IMR-90 (cell line): ENCODE data around the gene GAPT. TPM values are rescaled to one million over a fixed set of nuclear protein-coding genes. Genes with fewer than 3 reads are reported as not detected.
A peak's percentile ranks its signal among the peaks of the same experiment; 100 is the strongest.

Experiments used
- ATAC-seq: fragments of 200-7000 bp; cut with Tn5 transposase; 2 replicates; pipeline ENCODE4 v1.9.1; 2020; ENCODE audit warnings: low read depth, mild to moderate bottlenecking, moderate library complexity
- BruUV-seq: library from RNA; stranded (reverse); fragments of 400-500 nt; replicated peaks from 2 replicates; lab custom pipeline; 2021; lab: Mats Ljungman, UMichigan
- CTCF ChIA-PET: fragments of 300-600 bp; formaldehyde crosslinking; extraction: SDS; loops from one replicate; lab custom pipeline; 2021; ENCODE audit warnings: antibody characterized with exemption; lab: Yijun Ruan, JAX
- POLR2A ChIA-PET: fragments of 300-600 bp; sonication (Branson Sonifier 250); formaldehyde crosslinking; loops from one replicate; lab custom pipeline; 2022; ENCODE audit warnings: antibody characterized with exemption; ENCODE audit not compliant: unreplicated experiment; lab: Charles Lee
- DNase-seq: peaks from one replicate; pipeline ENCODE4 v3.0.0; 2013
- H2AFZ ChIP-seq: replicated peaks from 2 replicates; pipeline ENCODE3; 2013; ENCODE audit warnings: low read length, mild to moderate bottlenecking; ENCODE audit not compliant: poor library complexity
- H2AK5ac ChIP-seq: 2 replicates; pipeline ENCODE4 v1.6.1; 2013; ENCODE audit warnings: low read depth, low read length, inconsistent platforms
- H2AK9ac ChIP-seq: replicated peaks from 2 replicates; pipeline ENCODE3; 2013; ENCODE audit warnings: mild to moderate bottlenecking, low read depth, low read length, moderate library complexity; ENCODE audit not compliant: poor library complexity
- H2BK120ac ChIP-seq: 2 replicates; pipeline ENCODE4 v1.6.1; 2013; ENCODE audit warnings: low read depth, low read length, inconsistent platforms
- H2BK15ac ChIP-seq: 3 replicates; pipeline ENCODE4 v1.6.1; 2013; ENCODE audit warnings: low read depth, low read length, inconsistent platforms
- H2BK20ac ChIP-seq: 2 replicates; pipeline ENCODE4 v1.6.1; 2013; ENCODE audit warnings: low read depth, mild to moderate bottlenecking, inconsistent platforms, low read length, moderate library complexity
- H2BK5ac ChIP-seq: 2 replicates; pipeline ENCODE4 v1.6.1; 2013; ENCODE audit warnings: mild to moderate bottlenecking, low read depth, low read length, inconsistent platforms; ENCODE audit not compliant: poor library complexity, severe bottlenecking
- H3K14ac ChIP-seq: replicated peaks from 2 replicates; pipeline ENCODE4 v1.6.1; 2013; ENCODE audit warnings: low read depth, low read length, inconsistent platforms
- H3K18ac ChIP-seq: 2 replicates; pipeline ENCODE4 v1.6.1; 2013; ENCODE audit warnings: low read depth, low read length, control low read depth
- H3K23ac ChIP-seq: 2 replicates; pipeline ENCODE4 v1.6.1; 2013; ENCODE audit warnings: low read depth, low read length, inconsistent platforms
- H3K27ac ChIP-seq: 2 replicates; pipeline ENCODE4 v1.5.1; 2013; ENCODE audit warnings: mild to moderate bottlenecking, control low read depth, low read length; ENCODE audit not compliant: insufficient read depth
- H3K27me3 ChIP-seq: 2 replicates; pipeline ENCODE4 v1.6.1; 2013; ENCODE audit warnings: low read length; ENCODE audit not compliant: control insufficient read depth, insufficient read depth
- H3K36me3 ChIP-seq: 2 replicates; pipeline ENCODE4 v1.6.1; 2013; ENCODE audit warnings: low read length, mixed read lengths; ENCODE audit not compliant: control insufficient read depth, insufficient read depth
- H3K4ac ChIP-seq: 2 replicates; pipeline ENCODE4 v1.6.1; 2013; ENCODE audit warnings: low read depth, low read length, inconsistent platforms
- H3K4me1 ChIP-seq: 2 replicates; pipeline ENCODE4 v1.6.1; 2013; ENCODE audit warnings: low read length, mixed read lengths; ENCODE audit not compliant: control insufficient read depth, insufficient read depth
- H3K4me2 ChIP-seq: 2 replicates; pipeline ENCODE4 v1.6.1; 2013; ENCODE audit warnings: low read depth, mild to moderate bottlenecking, control low read depth, low read length, moderate library complexity
- H3K4me3 ChIP-seq: 2 replicates; pipeline ENCODE4 v1.5.1; 2013; ENCODE audit warnings: low read depth, mild to moderate bottlenecking, control low read depth, low read length, moderate library complexity; ENCODE audit not compliant: insufficient read depth
- H3K56ac ChIP-seq: 2 replicates; pipeline ENCODE4 v1.6.1; 2013; ENCODE audit warnings: low read length, inconsistent platforms; ENCODE audit not compliant: insufficient read depth; ENCODE audit errors: extremely low read depth
- H3K79me1 ChIP-seq, 2 experiments: 2 replicates each; pipeline ENCODE4 v1.6.1; 2013; ENCODE audit warnings: low read length in 2 of 2, inconsistent platforms in 1 of 2, low read depth in 1 of 2
- H3K9ac ChIP-seq: 2 replicates; pipeline ENCODE4 v1.6.1; 2013; ENCODE audit warnings: low read depth, low read length, control low read depth
- H3K9me1 ChIP-seq: 2 replicates; pipeline ENCODE4 v1.6.1; 2013; ENCODE audit warnings: low read length, inconsistent platforms; ENCODE audit not compliant: insufficient read depth
- H3K9me3 ChIP-seq: 2 replicates; pipeline ENCODE4 v1.6.1; 2013; ENCODE audit warnings: low read length; ENCODE audit not compliant: control insufficient read depth, insufficient read depth
- H4K20me1 ChIP-seq: 2 replicates; pipeline ENCODE4 v1.6.1; 2013; ENCODE audit warnings: low read length, inconsistent platforms; ENCODE audit not compliant: insufficient read depth
- H4K5ac ChIP-seq: 2 replicates; pipeline ENCODE4 v1.6.1; 2013; ENCODE audit warnings: mild to moderate bottlenecking, low read depth, low read length, control low read depth
- H4K8ac ChIP-seq, 2 experiments: 2 replicates each; pipeline ENCODE4 v1.6.1; 2013; ENCODE audit warnings: low read depth in 2 of 2, low read length in 2 of 2, control low read depth in 1 of 2, inconsistent platforms in 1 of 2
- H4K91ac ChIP-seq: 2 replicates; pipeline ENCODE4 v1.6.1; 2013; ENCODE audit warnings: low read depth, low read length, inconsistent platforms; ENCODE audit not compliant: insufficient read depth
- BHLHE40 ChIP-seq: fragments of 150-350 bp; IDR thresholded peaks from 2 replicates; pipeline ENCODE4 v1.6.1; 2016; ENCODE audit warnings: mild to moderate bottlenecking, low read depth, low read length
- CHD1 ChIP-seq: IDR thresholded peaks from 2 replicates; pipeline ENCODE4 v1.6.1; 2012; ENCODE audit warnings: low read depth, low read length, improper control_type of control experiment
- CTCF ChIP-seq: conservative IDR thresholded peaks from 2 replicates; pipeline ENCODE4 v1.5.1; 2012; ENCODE audit warnings: mild to moderate bottlenecking, low read depth, low read length, improper control_type of control experiment
- ELK1 ChIP-seq: fragments of 150-350 bp; IDR thresholded peaks from 2 replicates; pipeline ENCODE4 v1.6.1; 2016; ENCODE audit warnings: low read depth, mild to moderate bottlenecking, low read length, moderate library complexity, borderline replicate concordance
- MAZ ChIP-seq: IDR thresholded peaks from 2 replicates; pipeline ENCODE4 v1.6.1; 2012; ENCODE audit warnings: low read depth, mild to moderate bottlenecking, low read length, improper control_type of control experiment, moderate library complexity, borderline replicate concordance
- NFE2L2 ChIP-seq: fragments of 150-350 bp; IDR thresholded peaks from 2 replicates; pipeline ENCODE4 v1.6.1; 2016; ENCODE audit warnings: low read depth, mild to moderate bottlenecking, low read length
- POLR2A ChIP-seq: IDR thresholded peaks from 2 replicates; pipeline ENCODE4 v1.6.1; 2012; ENCODE audit warnings: mild to moderate bottlenecking, low read depth, low read length
- RAD21 ChIP-seq: IDR thresholded peaks from 2 replicates; pipeline ENCODE4 v1.6.1; 2012; ENCODE audit warnings: low read length, improper control_type of control experiment
- RCOR1 ChIP-seq: IDR thresholded peaks from 2 replicates; pipeline ENCODE4 v1.6.1; 2012; ENCODE audit warnings: mild to moderate bottlenecking, low read length, improper control_type of control experiment; ENCODE audit not compliant: insufficient replicate concordance
- RFX5 ChIP-seq: IDR thresholded peaks from 2 replicates; pipeline ENCODE4 v1.8.0; 2012; ENCODE audit warnings: low read depth, mild to moderate bottlenecking, low read length, moderate library complexity
- USF2 ChIP-seq: fragments of 150-350 bp; IDR thresholded peaks from 2 replicates; pipeline ENCODE4 v1.6.1; 2017; ENCODE audit warnings: mild to moderate bottlenecking, antibody characterized with exemption, low read length, low read depth
- WGBS, 2 experiments: methylation state at CpG; one replicate each; pipeline versions ENCODE4 v1.1.5 to v1.1.7; 2013; ENCODE audit warnings: missing lambda C conversion rate in 2 of 2; ENCODE audit not compliant: insufficient read length in 1 of 2; ENCODE audit errors: extremely low coverage in 2 of 2; 5-methylcytosine and 5-hydroxymethylcytosine counted together
- dilution Hi-C: fragments of 300-500 bp; cut with HindIII; formaldehyde crosslinking; loops from one replicate; pipeline ENCODE4 v1.14.3; 2018; ENCODE audit warnings: low sequenced_read_pairs; ENCODE audit not compliant: unreplicated experiment
- in situ Hi-C: fragments of 300-500 bp; cut with MboI; formaldehyde crosslinking; loops from 3 replicates; pipeline ENCODE4 v1.14.3; 2019; ENCODE audit warnings: low sequenced_read_pairs, inconsistent platforms, mixed read lengths
- intact Hi-C: fragments of 100-400 bp; cut with micrococcal nuclease; formaldehyde crosslinking; loops from 2 replicates; pipeline ENCODE4 v1.10.0; 2022
- polyA plus RNA-seq, 3 experiments: library from polyadenylated mRNA; depleted of rRNA; stranded (reverse); fragments of >200 nt; gene quantifications; 2 replicates each; pipeline ENCODE4 v1.2.3, GENCODE V29; 2012; ENCODE audit warnings: low replicate concordance in 1 of 3
- total RNA-seq: library from RNA; depleted of rRNA; stranded (reverse); fragments of >200 nt; gene quantifications from 2 replicates; pipeline ENCODE4 v1.2.3, GENCODE V29; 2012

GAPT gene
- total and polyA plus RNA-seq, 2 of the 4 experiments (the other 2 are of a cell fraction): not detected

- ChIA-PET CTCF (interaction anchor here (0.6 kb wide), 1 partner anchor 127 kb away, joined by 3 read pairs; no protein-coding TSS in a partner anchor), POLR2A (no interaction called here)
- Histone ChIP-seq H3K9ac (no peak overlapping the region), H2BK20ac (no peak overlapping the region), H3K36me3 (no peaks in the 10 kb centered on the region), H2BK120ac (no peak overlapping the region), H3K27ac (no peak overlapping the region), H3K4ac (no peak overlapping the region), H3K18ac (no peak overlapping the region), H4K20me1 (no peaks in the 10 kb centered on the region), H2AK9ac (no peak overlapping the region), H3K4me2 (no peak overlapping the region), H3K4me1 (no peaks in the 10 kb centered on the region), H4K8ac (no peak overlapping the region), H3K27me3 (peaks cover 7% of the 10 kb centered on the region), H3K23ac (no peak overlapping the region), H4K5ac (no peak overlapping the region), H2BK15ac (no peak overlapping the region), H2AK5ac (no peak overlapping the region), H2AFZ (no peak overlapping the region), H3K9me1 (no peaks in the 10 kb centered on the region), H3K9me3 (no peaks in the 10 kb centered on the region), H4K91ac (no peak overlapping the region), H3K56ac (0 out of 2 replicates have a peak overlapping the region, but pooled peaks have one; percentile 3), H2BK5ac (no peak overlapping the region), H3K4me3 (no peak overlapping the region), H3K79me1 (no peaks in the 10 kb centered on the region), H3K14ac (no peak overlapping the region)
- BruUV-seq: no TSS peak
- TF ChIP-seq USF2 (no peak), CTCF (no peak), NFE2L2 (no peak), BHLHE40 (no peak), CHD1 (no peak), MAZ (no peak), RFX5 (no peak), RAD21 (no peak), ELK1 (no peak), RCOR1 (no peak), POLR2A (no peak)
- no CpG with 5 or more reads among the region's 2 CpGs for WGBS, 2 experiments
- in situ Hi-C loops: loop anchor here (10.0 to 25.0 kb wide), 2 partner anchors 345 to 662 kb away; no protein-coding TSS in a partner anchor
- no peak for ATAC-seq
- dilution Hi-C loops: no loop called here
- intact Hi-C loops: no loop called here
- no peak for DNase-seq
Measured at GRCh38 chr5:58499941-58500340, 8.7 kb downstream of the GAPT start.
